Measurements from ENCODE around the gene UQCRC2.
"Not testable (repeated sequence)": the region's sequence is repeated elsewhere in the genome, so short reads cannot be mapped to it uniquely, and the experiment has no call there.

The UQCRC2 gene

GRCh38 chr16:21952793-21953540 is at the start of gene UQCRC2:
TSS of gene UQCRC2 (plus strand) at chr16:21953361. CDS start at chr16:21953424, 63 bp downstream.
- H3K27me3 ChIP-seq (ENCODE audit: control insufficient read depth, low read length), result no peaks in the 10 kb centered on the region
- no peaks in the 10 kb centered on the region for H3K9me2 ChIP-seq (replicated peaks; ENCODE audit: control insufficient read depth, low read length)
- H3K36me3 ChIP-seq (ENCODE audit: control insufficient read depth, low read length), result peaks cover 42% of the 10 kb centered on the region
- H3F3A ChIP-seq (ENCODE audit: control insufficient read depth, insufficient read depth), result no peaks in the 10 kb centered on the region
- H3K4me2 ChIP-seq (ENCODE audit: low read length), result peak within 1 kb of the TSS; percentile 96
- H3K9me3 ChIP-seq (ENCODE audit: control insufficient read depth, insufficient read depth, low read length), result no peaks in the 10 kb centered on the region
- no peak for TF ChIP-seq EZH2phosphoT487 (IDR thresholded peaks at IDR 0.05; ENCODE audit: borderline replicate concordance, low read length)
- TF ChIP-seq, protein P1, sequence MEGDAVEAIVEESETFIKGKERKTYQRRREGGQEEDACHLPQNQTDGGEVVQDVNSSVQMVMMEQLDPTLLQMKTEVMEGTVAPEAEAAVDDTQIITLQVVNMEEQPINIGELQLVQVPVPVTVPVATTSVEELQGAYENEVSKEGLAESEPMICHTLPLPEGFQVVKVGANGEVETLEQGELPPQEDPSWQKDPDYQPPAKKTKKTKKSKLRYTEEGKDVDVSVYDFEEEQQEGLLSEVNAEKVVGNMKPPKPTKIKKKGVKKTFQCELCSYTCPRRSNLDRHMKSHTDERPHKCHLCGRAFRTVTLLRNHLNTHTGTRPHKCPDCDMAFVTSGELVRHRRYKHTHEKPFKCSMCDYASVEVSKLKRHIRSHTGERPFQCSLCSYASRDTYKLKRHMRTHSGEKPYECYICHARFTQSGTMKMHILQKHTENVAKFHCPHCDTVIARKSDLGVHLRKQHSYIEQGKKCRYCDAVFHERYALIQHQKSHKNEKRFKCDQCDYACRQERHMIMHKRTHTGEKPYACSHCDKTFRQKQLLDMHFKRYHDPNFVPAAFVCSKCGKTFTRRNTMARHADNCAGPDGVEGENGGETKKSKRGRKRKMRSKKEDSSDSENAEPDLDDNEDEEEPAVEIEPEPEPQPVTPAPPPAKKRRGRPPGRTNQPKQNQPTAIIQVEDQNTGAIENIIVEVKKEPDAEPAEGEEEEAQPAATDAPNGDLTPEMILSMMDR (IDR thresholded peaks at IDR 0.05; ENCODE audit: low read depth, low read length, poor library complexity, severe bottlenecking), result no peak
- H3K4me3 ChIP-seq (ENCODE audit: low read length), result peak within 1 kb of the TSS; percentile 100
- H3K27ac ChIP-seq (ENCODE audit: low read depth, low read length), result peak within 1 kb of the TSS; percentile 71
- H3K4me1 ChIP-seq (ENCODE audit: control insufficient read depth, low read length), result peaks cover 60% of the 10 kb centered on the region
- peaks cover 81% of the 10 kb centered on the region for H3K79me2 ChIP-seq (ENCODE audit: control insufficient read depth, low read length)
- H4K20me1 ChIP-seq (ENCODE audit: control insufficient read depth, insufficient read depth, low read depth, low read length), result peaks cover 7% of the 10 kb centered on the region

- H3K79me2 ChIP-seq (ENCODE audit: control insufficient read depth, low read length); H3K4me3 ChIP-seq (ENCODE audit: low read length); H3K4me2 ChIP-seq (ENCODE audit: low read length); H3F3A ChIP-seq (ENCODE audit: control insufficient read depth, insufficient read depth); H3K27me3 ChIP-seq (ENCODE audit: control insufficient read depth, low read length); H3K9me3 ChIP-seq (ENCODE audit: control insufficient read depth, insufficient read depth, low read length); H3K36me3 ChIP-seq (ENCODE audit: control insufficient read depth, low read length); H4K20me1 ChIP-seq (ENCODE audit: control insufficient read depth, insufficient read depth, low read depth, low read length); H3K9me2 ChIP-seq (replicated peaks; ENCODE audit: control insufficient read depth, low read length); H3K27ac ChIP-seq (ENCODE audit: low read depth, low read length): not testable (repeated sequence)
- H3K4me1 ChIP-seq (ENCODE audit: control insufficient read depth, low read length), result peaks cover 23% of the 10 kb centered on the region
Observed at GRCh38 chr16:21932650-21933049, 20.5 kb upstream of the UQCRC2 start.

DNA sequence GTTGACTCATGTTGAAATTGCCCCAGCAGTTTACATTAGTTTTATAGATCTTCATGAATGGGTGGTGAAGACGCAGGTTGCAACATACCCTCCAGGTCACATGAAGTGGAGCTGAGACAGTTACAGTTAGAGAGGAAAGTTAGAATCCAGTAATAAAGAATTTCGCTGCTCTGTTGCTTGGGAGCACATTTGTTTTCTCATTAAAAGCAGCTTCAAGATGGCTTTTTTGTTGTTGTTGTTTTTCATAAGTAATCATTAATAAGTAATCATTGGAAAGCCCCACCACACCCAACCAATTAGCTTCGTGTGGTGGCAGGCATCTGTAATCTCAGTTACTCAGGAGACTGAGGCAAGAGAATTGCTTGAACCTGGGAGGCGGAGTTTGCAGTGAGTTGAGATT is 19.8 kb upstream of the UQCRC2 start:
- not testable (repeated sequence) for H3F3A ChIP-seq (ENCODE audit: control insufficient read depth, insufficient read depth); H3K4me2 ChIP-seq (ENCODE audit: low read length); H3K9me2 ChIP-seq (replicated peaks; ENCODE audit: control insufficient read depth, low read length); H3K27ac ChIP-seq (ENCODE audit: low read depth, low read length); H3K9me3 ChIP-seq (ENCODE audit: control insufficient read depth, insufficient read depth, low read length); H3K79me2 ChIP-seq (ENCODE audit: control insufficient read depth, low read length); H3K36me3 ChIP-seq (ENCODE audit: control insufficient read depth, low read length); H4K20me1 ChIP-seq (ENCODE audit: control insufficient read depth, insufficient read depth, low read depth, low read length); H3K27me3 ChIP-seq (ENCODE audit: control insufficient read depth, low read length); H3K4me3 ChIP-seq (ENCODE audit: low read length)
- H3K4me1 ChIP-seq (ENCODE audit: control insufficient read depth, low read length), result peaks cover 24% of the 10 kb centered on the region

DNA sequence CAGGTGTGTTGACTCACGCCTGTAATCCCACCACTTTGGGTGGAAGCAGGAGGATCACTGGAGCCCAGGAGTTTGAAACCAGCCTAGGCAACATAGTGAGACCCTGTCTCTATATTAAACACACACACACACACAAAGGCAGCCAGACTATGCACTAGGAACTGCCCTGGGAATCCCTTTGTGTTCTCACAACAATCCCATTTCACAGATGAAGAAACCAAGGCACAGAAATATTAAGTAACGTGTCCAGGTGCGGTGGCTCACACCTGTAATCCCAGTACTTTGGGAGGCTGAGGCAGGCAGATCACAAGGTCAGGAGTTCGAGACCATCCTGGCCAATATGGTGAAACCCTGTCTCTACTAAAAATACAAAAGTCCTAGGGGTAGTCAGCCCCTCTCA is 19.4 kb upstream of the UQCRC2 start:
- not testable (repeated sequence) for H3K79me2 ChIP-seq (ENCODE audit: control insufficient read depth, low read length); H3K4me3 ChIP-seq (ENCODE audit: low read length); H3K27ac ChIP-seq (ENCODE audit: low read depth, low read length); H3K27me3 ChIP-seq (ENCODE audit: control insufficient read depth, low read length); H3K4me2 ChIP-seq (ENCODE audit: low read length); H3K36me3 ChIP-seq (ENCODE audit: control insufficient read depth, low read length); H3K9me2 ChIP-seq (replicated peaks; ENCODE audit: control insufficient read depth, low read length); H3F3A ChIP-seq (ENCODE audit: control insufficient read depth, insufficient read depth); H4K20me1 ChIP-seq (ENCODE audit: control insufficient read depth, insufficient read depth, low read depth, low read length); H3K9me3 ChIP-seq (ENCODE audit: control insufficient read depth, insufficient read depth, low read length)
- peaks cover 24% of the 10 kb centered on the region for H3K4me1 ChIP-seq (ENCODE audit: control insufficient read depth, low read length)

- not testable (repeated sequence) for H3K27ac ChIP-seq (ENCODE audit: low read depth, low read length); H4K20me1 ChIP-seq (ENCODE audit: control insufficient read depth, insufficient read depth, low read depth, low read length); H3K36me3 ChIP-seq (ENCODE audit: control insufficient read depth, low read length); H3F3A ChIP-seq (ENCODE audit: control insufficient read depth, insufficient read depth); H3K4me3 ChIP-seq (ENCODE audit: low read length); H3K9me3 ChIP-seq (ENCODE audit: control insufficient read depth, insufficient read depth, low read length); H3K79me2 ChIP-seq (ENCODE audit: control insufficient read depth, low read length); H3K4me2 ChIP-seq (ENCODE audit: low read length); H3K27me3 ChIP-seq (ENCODE audit: control insufficient read depth, low read length); H3K9me2 ChIP-seq (replicated peaks; ENCODE audit: control insufficient read depth, low read length)
- peaks cover 24% of the 10 kb centered on the region for H3K4me1 ChIP-seq (ENCODE audit: control insufficient read depth, low read length)
Observed at GRCh38 chr16:21936216-21936615, 16.9 kb upstream of the UQCRC2 start.
